Mesenchymal stem cell (in vitro differentiated cells and primary cell): Measurements from ENCODE around the gene IQCH.

Experiments used
- DNase-seq: peaks from one replicate; pipeline ENCODE4 v3.0.0-alpha.2; 2013
- H2AFZ ChIP-seq: one replicate; pipeline ENCODE4 v1.6.1; 2013; ENCODE audit warnings: low read depth, mild to moderate bottlenecking, control low read depth, inconsistent platforms, low read length, moderate library complexity
- H2AK5ac ChIP-seq: 2 replicates; pipeline ENCODE4 v1.6.1; 2013; ENCODE audit warnings: low read length, moderate library complexity, mild to moderate bottlenecking, inconsistent platforms; ENCODE audit not compliant: severe bottlenecking
- H2BK120ac ChIP-seq: one replicate; pipeline ENCODE4 v1.6.1; 2013; ENCODE audit warnings: low read depth, mild to moderate bottlenecking, inconsistent platforms, low read length, moderate library complexity
- H2BK12ac ChIP-seq, 2 experiments: one replicate each; pipeline ENCODE4 v1.6.1; 2013; ENCODE audit warnings: inconsistent platforms in 2 of 2, low read length in 2 of 2, mild to moderate bottlenecking in 2 of 2, moderate library complexity in 2 of 2, control low read depth in 1 of 2
- H2BK15ac ChIP-seq: one replicate; pipeline ENCODE4 v1.6.1; 2013; ENCODE audit warnings: mild to moderate bottlenecking, low read depth, inconsistent platforms; ENCODE audit not compliant: poor library complexity, severe bottlenecking
- H2BK5ac ChIP-seq: 2 replicates; pipeline ENCODE4 v1.6.1; 2013; ENCODE audit warnings: low read depth, mild to moderate bottlenecking, low read length, control low read depth, inconsistent platforms; ENCODE audit not compliant: poor library complexity, severe bottlenecking
- H3K14ac ChIP-seq, 2 experiments: one replicate each; pipeline ENCODE4 v1.6.1; 2013; ENCODE audit warnings: inconsistent platforms in 2 of 2, low read length in 2 of 2, control low read depth in 1 of 2, mild to moderate bottlenecking in 1 of 2, moderate library complexity in 1 of 2
- H3K18ac ChIP-seq, 2 experiments: one replicate each; pipeline ENCODE4 v1.6.1; 2013; ENCODE audit warnings: inconsistent platforms in 2 of 2, low read length in 2 of 2, control low read depth in 1 of 2, low read depth in 1 of 2, mild to moderate bottlenecking in 1 of 2
- H3K23ac ChIP-seq, 2 experiments: one replicate each; pipeline ENCODE4 v1.6.1; 2013; ENCODE audit warnings: inconsistent platforms in 2 of 2, low read length in 2 of 2, mild to moderate bottlenecking in 2 of 2, moderate library complexity in 2 of 2, control low read depth in 1 of 2
- H3K27ac ChIP-seq: 2 replicates; pipeline ENCODE4 v1.5.1; 2013; ENCODE audit warnings: mild to moderate bottlenecking, moderate library complexity, low read length, control low read depth, inconsistent platforms; ENCODE audit not compliant: poor library complexity, severe bottlenecking
- H3K27me3 ChIP-seq, 2 experiments: 2 replicates each; pipeline versions ENCODE4 v1.6.1 to v1.7.0; 2013; ENCODE audit warnings: low read length in 2 of 2, mild to moderate bottlenecking in 2 of 2, moderate library complexity in 2 of 2, control low read depth in 1 of 2, inconsistent platforms in 1 of 2; ENCODE audit not compliant: control insufficient read depth in 1 of 2, insufficient read depth in 1 of 2
- H3K36me3 ChIP-seq, 2 experiments: 2 replicates each; pipeline versions ENCODE4 v1.6.1 to v1.7.0; 2013; ENCODE audit warnings: low read length in 2 of 2, control low read depth in 1 of 2, inconsistent platforms in 1 of 2, low read depth in 1 of 2, mild to moderate bottlenecking in 1 of 2; ENCODE audit not compliant: insufficient read depth in 2 of 2, control insufficient read depth in 1 of 2
- H3K4ac ChIP-seq, 2 experiments: one replicate each; pipeline ENCODE4 v1.6.1; 2013; ENCODE audit warnings: inconsistent platforms in 2 of 2, low read length in 2 of 2, mild to moderate bottlenecking in 2 of 2, moderate library complexity in 2 of 2, control low read depth in 1 of 2, low read depth in 1 of 2
- H3K4me1 ChIP-seq: 2 replicates; pipeline ENCODE4 v1.6.1; 2013; ENCODE audit warnings: low read depth, low read length, control low read depth; ENCODE audit not compliant: control insufficient read depth, insufficient read depth
- H3K4me2 ChIP-seq: 2 replicates; pipeline ENCODE4 v1.6.1; 2013; ENCODE audit warnings: low read length, mild to moderate bottlenecking, inconsistent platforms; ENCODE audit not compliant: poor library complexity, severe bottlenecking
- H3K4me3 ChIP-seq, 2 experiments: 2 replicates each; pipeline versions ENCODE4 v1.5.1 to v1.7.0; 2013; ENCODE audit warnings: low read length in 2 of 2, mild to moderate bottlenecking in 2 of 2, control low read depth in 1 of 2, low read depth in 1 of 2; ENCODE audit not compliant: insufficient read depth in 1 of 2
- H3K79me1 ChIP-seq: replicated peaks from 2 replicates; pipeline ENCODE4 v1.6.1; 2013; ENCODE audit warnings: mild to moderate bottlenecking, control low read depth, low read length, inconsistent platforms; ENCODE audit not compliant: poor library complexity, severe bottlenecking
- H3K9ac ChIP-seq: 2 replicates; pipeline ENCODE4 v1.7.0; 2013; ENCODE audit warnings: mild to moderate bottlenecking, low read length, moderate library complexity
- H3K9me3 ChIP-seq: 2 replicates; pipeline ENCODE4 v1.7.0; 2013; ENCODE audit warnings: mild to moderate bottlenecking, low read length; ENCODE audit not compliant: control insufficient read depth
- H4K8ac ChIP-seq: one replicate; pipeline ENCODE4 v1.6.1; 2013; ENCODE audit warnings: inconsistent platforms, mild to moderate bottlenecking, low read length, moderate library complexity
- H4K91ac ChIP-seq: one replicate; pipeline ENCODE4 v1.6.1; 2013; ENCODE audit warnings: mild to moderate bottlenecking, low read length, inconsistent platforms
- WGBS: methylation state at CpG from one replicate; pipeline ENCODE4 v1.1.7; 2013; ENCODE audit warnings: mixed read lengths; 5-methylcytosine and 5-hydroxymethylcytosine counted together

The IQCH gene

DNA sequence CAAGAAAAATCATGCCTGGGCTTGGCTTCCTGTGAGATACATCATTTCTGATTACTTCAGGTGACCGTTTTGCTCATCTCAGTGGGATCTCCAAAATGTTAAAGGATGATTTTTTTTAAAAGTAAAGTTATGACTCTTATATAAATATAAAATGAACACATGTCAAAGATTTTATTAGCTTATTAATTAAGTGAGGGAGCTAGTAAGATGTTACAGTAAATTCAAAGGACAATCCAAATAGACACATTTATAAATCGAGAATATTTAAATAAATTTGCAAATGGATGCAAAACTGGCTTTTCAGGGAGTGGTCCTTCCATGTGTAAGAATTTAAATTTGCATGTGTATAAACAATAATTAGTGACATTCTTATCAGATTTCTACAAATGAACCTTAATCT is 87.0 kb downstream of the IQCH start:
- Histone ChIP-seq H3K9me3 (peaks cover 11% of the 10 kb centered on the region), H4K8ac (no peak overlapping the region), H2AFZ (no peak overlapping the region), H3K4me3 (no peak overlapping the region), H2BK5ac (no peak overlapping the region), H3K4me2 (no peak overlapping the region), H2BK15ac (no peak overlapping the region), H3K79me1 (no peaks in the 10 kb centered on the region), H3K23ac (no peak overlapping the region), H3K4me1 (no peaks in the 10 kb centered on the region), H2BK12ac (no peak overlapping the region), H2AK5ac (no peak overlapping the region), H3K27me3 (no peaks in the 10 kb centered on the region), H3K9ac (no peak overlapping the region), H4K91ac (no peak overlapping the region), H3K36me3 (peaks cover 0 to 4% of the 10 kb centered on the region in 2 experiments), H3K27ac (no peak overlapping the region), H3K4ac (no peak overlapping the region), H3K14ac (no peak overlapping the region), H3K18ac (no peak overlapping the region), H2BK120ac (no peak overlapping the region)
- no CpG with 5 or more reads among the region's 2 CpGs for WGBS
- no peak for DNase-seq

DNA sequence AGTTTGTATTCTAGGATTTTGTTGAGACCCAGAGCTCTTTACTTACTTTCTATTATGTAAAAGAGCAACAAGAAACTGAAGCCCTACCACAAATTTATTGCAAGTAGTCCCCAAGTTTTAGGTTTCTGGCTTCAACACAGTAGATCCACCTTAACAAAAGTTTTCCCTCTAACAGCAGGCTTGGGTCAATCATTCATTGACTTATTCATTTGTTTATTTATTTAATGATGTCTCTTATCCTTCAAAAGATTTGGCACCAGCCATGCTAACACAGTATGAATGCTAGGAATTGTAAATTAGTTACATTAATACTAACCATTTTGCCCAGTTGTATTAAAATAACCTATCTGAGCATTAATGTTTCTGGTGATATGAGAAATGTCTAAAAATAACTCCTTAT is 88.6 kb downstream of the IQCH start:
- H3K4me3 ChIP-seq, result no peak overlapping the region
- no peaks in the 10 kb centered on the region for H3K79me1 ChIP-seq
- no peak overlapping the region for H3K4me2 ChIP-seq
- DNase-seq, result no peak
- H2AFZ ChIP-seq, result no peak overlapping the region
- H3K14ac ChIP-seq, result no peak overlapping the region
- H2BK12ac ChIP-seq, result no peak overlapping the region
- H4K91ac ChIP-seq, result no peak overlapping the region
- no peak overlapping the region for H3K23ac ChIP-seq
- peaks cover 0 to 4% of the 10 kb centered on the region in 2 experiments for H3K36me3 ChIP-seq
- H2BK5ac ChIP-seq, result no peak overlapping the region
- no peak overlapping the region for H4K8ac ChIP-seq
- no peak overlapping the region for H3K9ac ChIP-seq
- H3K18ac ChIP-seq, result no peak overlapping the region
- H3K27me3 ChIP-seq, result no peaks in the 10 kb centered on the region
- no peak overlapping the region for H3K27ac ChIP-seq
- H3K4me1 ChIP-seq, result no peaks in the 10 kb centered on the region
- no peak overlapping the region for H2AK5ac ChIP-seq
- peaks cover 16% of the 10 kb centered on the region for H3K9me3 ChIP-seq
- H2BK120ac ChIP-seq, result no peak overlapping the region
- H2BK15ac ChIP-seq, result no peak overlapping the region
- H3K4ac ChIP-seq, result no peak overlapping the region

- Histone ChIP-seq H2BK12ac (no peak overlapping the region), H3K27me3 (no peaks in the 10 kb centered on the region), H3K4me3 (no peak overlapping the region), H2AK5ac (no peak overlapping the region), H3K23ac (no peak overlapping the region), H4K8ac (no peak overlapping the region), H3K4me2 (no peak overlapping the region), H3K36me3 (no peaks in the 10 kb centered on the region), H3K9me3 (peaks cover 37% of the 10 kb centered on the region), H3K27ac (no peak overlapping the region), H2AFZ (no peak overlapping the region), H4K91ac (no peak overlapping the region), H2BK15ac (no peak overlapping the region), H3K18ac (no peak overlapping the region), H3K9ac (no peak overlapping the region), H2BK5ac (no peak overlapping the region), H3K14ac (no peak overlapping the region), H3K4ac (no peak overlapping the region), H3K4me1 (no peaks in the 10 kb centered on the region), H2BK120ac (no peak overlapping the region), H3K79me1 (no peaks in the 10 kb centered on the region)
- no peak for DNase-seq
Observed at GRCh38 chr15:67349634-67350033, 95.0 kb downstream of the IQCH start.

DNA sequence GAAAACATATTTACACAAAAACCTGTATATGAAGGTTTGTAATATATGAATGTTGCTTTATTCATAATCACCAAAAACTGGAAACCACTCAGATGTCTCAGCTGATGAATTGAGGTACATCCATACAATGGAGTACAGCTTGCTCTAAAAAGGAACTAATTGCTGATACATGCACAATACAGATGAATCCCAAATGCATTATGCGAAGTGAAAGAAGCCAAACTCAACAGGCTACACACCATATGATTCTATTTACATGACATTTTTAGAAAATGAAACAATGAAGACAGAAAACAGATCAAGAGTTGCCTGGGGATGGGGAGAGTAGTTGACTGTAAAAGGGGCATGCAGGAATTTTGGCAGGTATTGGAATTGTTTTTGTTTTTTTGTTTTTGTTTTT is 95.5 kb downstream of the IQCH start:
- no peak overlapping the region for H3K27ac ChIP-seq
- no peak overlapping the region for H4K8ac ChIP-seq
- DNase-seq, result no peak
- H3K23ac ChIP-seq, result no peak overlapping the region
- no peaks in the 10 kb centered on the region for H3K79me1 ChIP-seq
- peaks cover 35% of the 10 kb centered on the region for H3K9me3 ChIP-seq
- no peak overlapping the region for H3K4ac ChIP-seq
- no peak overlapping the region for H3K9ac ChIP-seq
- no peaks in the 10 kb centered on the region for H3K36me3 ChIP-seq
- no peaks in the 10 kb centered on the region for H3K27me3 ChIP-seq
- H2AFZ ChIP-seq, result no peak overlapping the region
- no peak overlapping the region for H2BK12ac ChIP-seq
- H2AK5ac ChIP-seq, result no peak overlapping the region
- no peak overlapping the region for H3K4me2 ChIP-seq
- no peaks in the 10 kb centered on the region for H3K4me1 ChIP-seq
- no peak overlapping the region for H4K91ac ChIP-seq
- no peak overlapping the region for H2BK120ac ChIP-seq
- H3K18ac ChIP-seq, result no peak overlapping the region
- no peak overlapping the region for H2BK15ac ChIP-seq
- H3K14ac ChIP-seq, result no peak overlapping the region
- WGBS, result no CpG with 5 or more reads among the region's 1 CpG
- no peak overlapping the region for H3K4me3 ChIP-seq
- H2BK5ac ChIP-seq, result no peak overlapping the region
